ENCODE measurements around the gene WWTR1.

DNA sequence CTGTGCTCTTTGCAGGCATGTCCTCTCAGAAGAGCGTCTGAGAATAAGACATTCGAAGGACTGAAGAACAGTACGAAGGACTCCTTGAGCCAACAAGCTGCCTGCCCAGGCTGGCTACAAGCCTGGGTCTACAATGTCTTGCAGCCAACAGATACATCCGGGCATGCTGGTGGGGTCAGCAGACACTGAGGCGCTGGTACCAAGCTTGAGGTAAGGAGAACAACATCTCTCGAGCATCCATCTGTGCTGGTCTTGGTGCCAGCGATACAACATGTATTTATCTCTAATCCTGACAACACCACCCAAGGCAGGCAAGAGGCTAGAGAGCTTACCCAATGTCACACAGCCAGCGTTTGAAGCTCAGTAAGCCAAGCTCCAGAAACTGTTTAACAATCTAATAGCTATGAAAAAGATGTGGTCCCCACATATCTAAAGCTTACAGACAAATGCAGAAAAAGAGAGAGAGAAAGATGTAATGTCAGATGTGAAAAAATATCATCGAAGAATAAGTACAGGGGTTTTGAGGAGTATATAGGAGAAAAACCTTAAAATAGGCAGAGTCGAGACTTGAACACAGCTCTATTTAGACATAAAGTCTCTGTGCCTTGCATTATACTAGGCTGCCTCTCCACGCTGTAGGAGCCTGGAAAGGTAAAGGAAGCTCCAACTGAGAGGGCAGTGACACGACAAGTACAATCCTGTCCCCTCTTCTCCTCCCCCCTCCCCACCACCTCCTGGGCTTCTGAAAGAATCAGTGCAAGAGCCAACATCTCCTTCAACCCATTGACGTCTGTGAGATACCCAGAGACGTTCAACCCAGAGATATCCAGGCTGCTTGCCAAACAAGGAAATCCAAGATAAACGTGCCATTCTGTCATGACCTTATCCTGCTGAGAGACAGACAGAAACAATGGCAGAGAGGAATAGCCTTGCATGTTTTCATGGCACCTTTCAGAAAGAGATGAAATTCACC lies 39.4 kb downstream of the WWTR1 start:
- no peak for TF ChIP-seq POLR2AphosphoS5 (IDR thresholded peaks at IDR 0.05; ENCODE audit: low read depth, low read length)
- TF ChIP-seq SIN3A (IDR thresholded peaks at IDR 0.05; ENCODE audit: borderline replicate concordance, insufficient read depth, low read length), result no peak
- TF ChIP-seq, protein P1, sequence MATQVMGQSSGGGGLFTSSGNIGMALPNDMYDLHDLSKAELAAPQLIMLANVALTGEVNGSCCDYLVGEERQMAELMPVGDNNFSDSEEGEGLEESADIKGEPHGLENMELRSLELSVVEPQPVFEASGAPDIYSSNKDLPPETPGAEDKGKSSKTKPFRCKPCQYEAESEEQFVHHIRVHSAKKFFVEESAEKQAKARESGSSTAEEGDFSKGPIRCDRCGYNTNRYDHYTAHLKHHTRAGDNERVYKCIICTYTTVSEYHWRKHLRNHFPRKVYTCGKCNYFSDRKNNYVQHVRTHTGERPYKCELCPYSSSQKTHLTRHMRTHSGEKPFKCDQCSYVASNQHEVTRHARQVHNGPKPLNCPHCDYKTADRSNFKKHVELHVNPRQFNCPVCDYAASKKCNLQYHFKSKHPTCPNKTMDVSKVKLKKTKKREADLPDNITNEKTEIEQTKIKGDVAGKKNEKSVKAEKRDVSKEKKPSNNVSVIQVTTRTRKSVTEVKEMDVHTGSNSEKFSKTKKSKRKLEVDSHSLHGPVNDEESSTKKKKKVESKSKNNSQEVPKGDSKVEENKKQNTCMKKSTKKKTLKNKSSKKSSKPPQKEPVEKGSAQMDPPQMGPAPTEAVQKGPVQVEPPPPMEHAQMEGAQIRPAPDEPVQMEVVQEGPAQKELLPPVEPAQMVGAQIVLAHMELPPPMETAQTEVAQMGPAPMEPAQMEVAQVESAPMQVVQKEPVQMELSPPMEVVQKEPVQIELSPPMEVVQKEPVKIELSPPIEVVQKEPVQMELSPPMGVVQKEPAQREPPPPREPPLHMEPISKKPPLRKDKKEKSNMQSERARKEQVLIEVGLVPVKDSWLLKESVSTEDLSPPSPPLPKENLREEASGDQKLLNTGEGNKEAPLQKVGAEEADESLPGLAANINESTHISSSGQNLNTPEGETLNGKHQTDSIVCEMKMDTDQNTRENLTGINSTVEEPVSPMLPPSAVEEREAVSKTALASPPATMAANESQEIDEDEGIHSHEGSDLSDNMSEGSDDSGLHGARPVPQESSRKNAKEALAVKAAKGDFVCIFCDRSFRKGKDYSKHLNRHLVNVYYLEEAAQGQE (IDR thresholded peaks at IDR 0.05; ENCODE audit: insufficient read depth in 1 of 2, low read depth in 2 of 2, low read length in 2 of 2), result no peak

Data from PFSK-1 (cell line).